Measurements from ENCODE around the gene CDA.

CDA gene

DNA sequence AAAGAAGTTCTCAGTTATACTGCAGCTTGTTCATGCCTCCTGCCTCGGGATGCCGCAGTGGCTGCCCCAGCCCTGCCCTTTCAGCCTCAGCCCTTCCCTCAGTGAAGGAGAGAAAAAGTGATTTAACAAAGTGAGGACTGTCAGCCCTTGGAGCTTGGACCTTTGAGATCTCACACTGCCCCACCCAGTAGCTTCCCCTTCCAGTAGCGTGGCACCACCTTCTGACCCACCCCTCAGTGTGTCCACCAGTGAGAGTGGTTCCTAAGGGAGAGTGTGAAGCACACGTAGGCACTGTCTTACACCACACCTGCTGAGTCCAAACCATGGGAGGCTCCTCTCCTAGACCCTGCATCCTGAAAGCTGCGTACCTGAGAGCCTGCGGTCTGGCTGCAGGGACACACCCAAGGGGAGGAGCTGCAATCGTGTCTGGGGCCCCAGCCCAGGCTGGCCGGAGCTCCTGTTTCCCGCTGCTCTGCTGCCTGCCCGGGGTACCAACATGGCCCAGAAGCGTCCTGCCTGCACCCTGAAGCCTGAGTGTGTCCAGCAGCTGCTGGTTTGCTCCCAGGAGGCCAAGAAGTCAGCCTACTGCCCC is at the start of gene CDA:
CDA (plus strand) TSS at position 464 of the 592 bp plus-strand sequence; CDS start at position 497, 33 bp downstream.
- DNase-seq = no peak

DNA sequence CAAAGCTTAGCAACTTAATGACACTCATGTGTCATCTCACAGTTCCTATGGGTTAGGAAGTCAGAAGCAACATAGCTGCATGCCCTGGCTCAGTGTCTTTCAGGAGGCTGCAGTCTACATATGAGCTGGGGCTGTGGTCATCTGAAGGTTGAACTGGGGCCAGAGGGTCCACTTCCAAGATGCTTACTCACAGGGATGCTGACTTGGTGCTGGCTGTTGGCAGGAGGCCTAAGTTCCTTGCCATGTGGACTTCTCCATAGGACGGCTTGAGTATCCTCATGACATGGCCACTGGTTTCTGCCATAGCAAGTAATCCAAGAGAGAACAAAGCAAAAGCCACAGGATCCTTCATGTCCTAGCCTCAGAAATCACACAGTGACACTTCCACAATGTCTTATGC is 48.6 kb upstream of the CDA start:
- no peak for DNase-seq

DNA sequence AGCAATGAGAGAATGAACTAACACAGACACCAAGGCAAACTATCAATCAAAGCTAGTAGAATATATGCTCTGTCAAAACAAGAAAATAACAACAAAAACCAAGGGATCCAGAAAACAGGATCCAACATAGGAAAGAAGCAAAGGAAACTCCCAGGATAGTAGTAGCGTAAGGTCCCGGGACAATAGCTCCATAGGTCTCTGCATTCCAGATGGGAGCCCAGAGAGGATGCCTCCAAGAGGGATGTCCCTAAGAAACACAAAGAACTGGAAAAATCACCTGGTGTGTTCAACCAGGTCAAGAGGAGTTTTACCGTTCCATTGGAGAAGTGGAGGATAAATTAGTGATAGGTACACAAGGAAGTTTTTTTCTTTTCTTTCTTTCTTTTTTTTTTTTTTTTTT is 42.3 kb upstream of the CDA start:
- no peak for DNase-seq

DNA sequence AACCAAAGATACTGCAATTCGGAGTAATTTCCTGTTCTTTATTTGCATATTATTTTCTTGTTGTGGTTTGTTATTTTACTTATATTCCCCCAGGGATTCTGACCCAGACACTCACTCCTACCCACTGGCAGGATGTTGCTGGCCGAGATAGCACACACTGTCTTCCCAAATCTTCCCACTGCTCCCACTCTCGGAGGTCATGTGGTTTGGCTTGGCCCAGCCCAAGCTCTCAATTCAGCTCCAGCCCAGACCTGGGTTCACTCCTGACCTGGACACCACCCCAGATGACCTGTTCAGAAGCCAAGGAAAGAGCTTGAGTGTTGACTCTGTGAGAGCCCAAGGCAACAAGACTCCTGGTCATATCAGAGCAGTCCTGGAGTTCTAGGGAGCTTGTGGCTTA is 37.7 kb upstream of the CDA start:
- DNase-seq = no peak

DNA sequence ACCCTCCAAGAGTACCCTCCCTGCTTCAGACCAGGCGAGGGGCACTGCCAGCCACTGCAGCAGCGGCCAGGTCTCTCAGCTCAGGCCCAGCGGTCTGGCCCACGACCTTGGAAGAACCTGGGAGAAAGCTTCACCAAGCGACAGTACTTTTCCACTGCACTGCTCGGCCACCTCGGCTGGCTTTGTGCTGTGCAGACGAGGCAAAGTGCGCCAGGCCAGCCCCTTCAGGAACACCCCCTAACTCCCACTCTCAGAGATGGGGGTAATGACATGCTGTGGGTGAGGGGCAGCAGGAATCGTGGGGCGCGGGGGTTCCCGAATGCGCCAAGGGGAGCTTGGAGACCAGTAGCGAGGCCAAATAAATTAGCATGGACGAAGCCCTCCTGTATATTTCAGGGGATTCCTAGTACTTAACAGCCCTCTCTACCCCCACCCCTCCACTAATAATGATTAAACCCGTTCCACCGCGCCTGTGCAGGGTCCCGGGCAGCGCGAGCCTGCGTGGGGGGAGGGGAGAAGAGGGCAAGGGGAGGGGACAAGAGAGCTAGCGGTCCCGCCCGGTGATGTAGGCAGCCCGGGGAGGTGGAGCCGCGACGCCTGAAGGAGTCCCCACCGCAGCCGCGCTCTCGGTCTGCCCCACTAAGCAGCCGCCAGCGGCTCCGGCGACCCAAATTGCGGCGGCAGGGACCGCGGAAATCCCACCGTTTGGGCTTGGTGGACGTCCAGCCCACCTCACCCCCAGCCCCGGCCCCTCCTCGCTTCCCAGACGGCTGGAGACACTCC is 36.8 kb upstream of the CDA start, which contains the start of gene FAM43B:
FAM43B (plus strand) TSS at position 629 of the 783 bp plus-strand sequence. CDS start 401 bp downstream, outside the sequence.
- no peak for DNase-seq

DNA sequence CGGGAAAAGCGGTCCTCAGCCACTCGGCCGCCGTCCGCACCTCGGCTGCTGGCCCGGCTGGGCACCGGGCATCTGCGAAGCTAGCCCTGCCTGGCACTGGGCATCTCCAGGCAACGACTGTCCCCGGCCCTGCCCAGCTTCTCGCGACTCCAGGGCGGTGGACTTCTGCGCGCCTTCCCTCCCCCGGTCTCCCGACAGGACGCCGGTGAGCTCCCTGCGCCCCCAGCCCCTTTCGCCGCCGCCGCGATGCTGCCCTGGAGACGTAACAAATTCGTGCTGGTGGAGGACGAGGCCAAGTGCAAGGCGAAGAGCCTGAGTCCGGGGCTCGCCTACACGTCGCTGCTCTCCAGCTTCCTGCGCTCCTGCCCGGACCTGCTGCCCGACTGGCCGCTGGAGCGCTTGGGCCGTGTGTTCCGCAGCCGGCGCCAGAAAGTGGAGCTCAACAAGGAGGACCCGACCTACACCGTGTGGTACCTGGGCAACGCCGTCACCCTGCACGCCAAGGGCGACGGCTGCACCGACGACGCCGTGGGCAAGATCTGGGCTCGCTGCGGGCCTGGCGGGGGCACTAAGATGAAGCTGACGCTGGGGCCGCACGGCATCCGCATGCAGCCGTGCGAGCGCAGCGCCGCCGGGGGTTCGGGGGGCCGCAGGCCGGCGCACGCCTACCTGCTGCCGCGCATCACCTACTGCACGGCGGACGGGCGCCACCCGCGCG is 36.0 kb upstream of the CDA start:
- no peak for DNase-seq

DNA sequence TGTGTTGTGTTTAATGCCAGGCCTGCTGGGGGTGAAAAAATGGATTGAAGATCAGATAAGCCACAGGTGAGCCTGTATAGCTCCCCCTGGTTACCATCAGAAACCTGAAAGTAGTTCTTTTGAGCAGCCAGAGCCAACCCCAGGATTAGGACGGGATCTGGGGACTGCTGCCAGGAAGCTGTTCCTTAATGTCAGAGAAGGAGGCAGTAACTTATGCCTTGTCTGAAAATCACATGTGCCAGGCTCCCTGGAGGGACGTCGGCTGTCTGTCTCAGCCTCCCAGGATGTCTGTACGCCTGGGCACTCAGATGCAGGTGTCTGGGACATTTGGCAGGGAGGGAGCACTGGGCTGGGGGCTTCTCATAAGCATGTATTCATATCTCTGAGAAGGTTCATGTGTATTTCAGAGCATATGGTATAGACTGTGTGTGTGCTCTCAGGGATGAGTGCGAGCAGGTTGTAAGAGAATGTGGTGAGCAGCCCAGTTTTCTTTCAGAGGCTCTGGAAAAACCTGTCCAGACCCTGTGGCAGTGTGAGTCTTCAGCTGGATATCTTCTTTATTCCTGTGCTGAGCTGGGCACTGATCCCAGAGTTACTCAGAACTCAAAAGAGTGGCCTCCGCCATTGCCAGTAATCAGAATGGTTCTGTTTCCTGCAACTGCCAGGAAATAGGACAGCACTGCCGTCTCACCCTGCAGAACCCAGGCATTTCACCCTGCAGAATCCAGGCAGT is 33.7 kb upstream of the CDA start:
- DNase-seq = no peak

DNA sequence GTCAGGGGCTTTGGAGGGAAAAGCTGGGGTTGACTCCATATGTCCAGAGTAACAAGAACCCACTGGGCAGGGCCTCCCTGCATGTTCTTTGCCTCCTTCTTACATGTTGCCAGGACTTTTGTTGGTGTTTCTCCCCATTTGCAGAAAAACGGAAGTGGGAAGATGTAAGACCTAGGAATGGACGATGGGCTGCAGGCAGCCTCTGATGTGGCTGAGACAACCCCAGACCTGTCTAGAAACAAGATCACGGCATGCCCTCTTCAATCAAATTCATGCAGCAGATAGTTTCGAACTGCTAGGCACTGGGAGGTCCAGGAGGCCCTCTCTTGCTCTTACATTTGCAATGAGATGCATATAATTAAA is 33.2 kb upstream of the CDA start:
- DNase-seq = no peak

DNA sequence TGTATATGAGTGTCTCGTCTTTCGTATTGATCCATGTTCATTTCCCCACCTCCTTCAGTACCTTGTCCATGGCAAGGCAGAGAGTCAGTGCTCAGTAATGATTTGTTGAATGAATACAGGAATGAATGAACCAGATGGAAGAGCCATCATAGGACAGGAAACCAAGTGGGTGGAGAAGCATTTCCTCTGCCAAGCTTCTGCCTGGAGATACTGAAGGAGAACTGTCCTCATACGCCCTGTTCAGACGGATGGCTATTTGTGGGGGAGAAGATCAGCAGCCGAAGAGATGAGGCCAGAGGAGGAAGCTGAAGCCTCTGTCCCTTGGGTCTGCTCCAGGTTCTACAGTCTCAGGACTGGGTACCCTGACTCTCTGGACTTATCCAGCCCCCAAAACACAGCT is 30.7 kb upstream of the CDA start:
- no peak for DNase-seq

DNA sequence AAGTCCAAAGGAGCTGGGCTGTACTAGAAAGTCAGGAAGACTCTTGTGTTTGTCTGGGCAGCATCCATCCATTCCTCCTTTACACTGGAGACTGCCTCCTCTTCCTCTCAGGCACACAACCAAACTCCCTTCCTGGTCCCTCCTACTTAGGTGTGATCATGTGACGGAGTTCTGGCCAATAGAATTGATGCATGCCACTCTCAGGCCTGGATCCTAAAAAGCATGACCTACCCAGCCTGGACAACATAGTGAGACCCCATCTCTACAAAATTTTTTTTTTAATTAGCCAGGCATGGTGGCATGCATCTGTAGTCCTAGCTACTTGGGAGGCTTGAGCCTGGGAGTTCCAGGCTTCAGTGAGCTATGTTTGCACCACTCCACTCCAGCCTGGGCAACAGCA is 27.9 kb upstream of the CDA start:
- DNase-seq = no peak

DNA sequence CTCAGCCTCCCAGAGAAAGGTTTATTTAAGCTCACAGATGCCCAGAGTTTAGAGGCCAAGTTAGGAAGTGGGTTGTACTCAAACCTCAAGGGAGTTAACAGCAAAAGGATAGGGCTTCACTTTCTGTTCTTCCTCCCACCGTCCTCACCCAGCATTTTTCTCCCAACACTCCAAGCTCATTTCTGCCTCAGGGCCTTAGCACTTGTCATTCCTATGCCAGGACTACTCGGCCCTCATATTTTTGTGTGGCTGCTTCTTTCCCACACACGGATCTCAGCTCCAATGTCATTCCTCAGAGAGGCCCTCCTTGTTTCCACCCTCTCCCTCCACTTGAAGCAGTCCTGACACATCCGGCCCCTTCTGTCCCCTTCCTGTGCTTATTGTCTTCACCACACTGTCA is 23.7 kb upstream of the CDA start:
- DNase-seq = no peak

DNA sequence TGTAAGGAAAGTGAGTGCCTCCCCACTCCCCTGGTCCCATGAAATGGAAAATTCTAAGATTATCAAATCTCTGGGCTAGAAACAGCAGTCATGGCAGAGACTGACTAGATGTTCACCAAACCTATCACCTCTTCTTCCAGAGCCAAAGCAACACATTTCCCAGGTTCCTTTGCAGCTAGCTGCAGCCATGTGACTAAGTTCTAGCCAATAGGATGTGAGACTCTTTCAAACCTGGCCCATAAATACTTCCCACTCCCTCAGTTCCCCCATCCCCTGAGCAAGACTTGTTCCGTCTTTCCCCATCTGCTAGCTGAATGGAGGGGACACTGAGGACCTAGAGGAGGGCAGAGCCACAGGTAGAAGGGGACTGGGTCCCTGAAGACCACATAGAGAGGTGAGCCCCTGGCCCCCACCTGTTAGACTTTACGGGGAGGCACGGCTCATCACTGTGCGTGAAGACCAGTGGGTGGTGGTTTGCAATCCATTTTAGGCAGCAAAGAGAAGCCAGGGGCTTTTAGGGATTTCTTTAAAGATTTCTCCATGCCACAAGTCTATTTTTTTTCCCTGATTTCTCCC is 19.3 kb upstream of the CDA start:
- DNase-seq = no peak

DNA sequence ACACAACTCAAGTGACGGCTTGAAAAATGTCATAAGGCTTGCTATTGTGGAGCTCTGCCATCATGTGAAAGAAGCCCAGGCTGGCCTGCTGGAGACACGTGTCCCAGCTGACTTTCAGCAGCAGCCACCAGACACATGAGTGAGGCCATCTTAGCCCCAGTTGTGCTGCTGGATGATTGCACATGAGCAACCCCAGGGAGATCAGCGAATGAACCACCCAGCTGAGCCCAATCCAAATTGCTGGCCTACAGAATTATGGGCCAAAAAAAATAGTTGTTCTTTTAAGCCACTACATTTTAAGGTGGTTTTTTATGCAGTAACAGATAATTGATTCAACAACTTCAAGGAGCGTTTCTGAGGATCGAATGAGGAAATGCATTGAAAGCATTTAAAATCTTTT is 17.5 kb upstream of the CDA start:
- DNase-seq = no peak

DNA sequence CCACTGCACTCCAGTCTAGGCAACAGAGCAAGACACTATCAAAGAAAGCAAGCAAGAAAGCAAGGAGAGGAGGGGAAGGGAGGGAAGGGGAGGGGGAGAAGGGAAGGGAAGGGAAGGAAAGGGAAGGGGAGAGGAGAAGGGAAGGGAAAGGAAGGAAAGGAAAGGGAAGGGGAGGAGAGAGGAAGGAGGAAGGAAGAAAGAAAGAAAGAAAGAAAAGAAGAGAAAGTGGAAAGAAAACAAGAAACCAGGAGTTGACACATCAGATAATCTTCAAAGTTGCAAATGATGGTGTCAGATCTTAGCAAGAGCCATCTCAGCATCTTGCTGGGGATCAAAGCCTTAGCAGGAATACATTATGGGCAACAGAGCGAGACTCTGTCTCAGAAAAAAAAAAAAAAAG is 14.9 kb upstream of the CDA start:
- DNase-seq = no peak

DNA sequence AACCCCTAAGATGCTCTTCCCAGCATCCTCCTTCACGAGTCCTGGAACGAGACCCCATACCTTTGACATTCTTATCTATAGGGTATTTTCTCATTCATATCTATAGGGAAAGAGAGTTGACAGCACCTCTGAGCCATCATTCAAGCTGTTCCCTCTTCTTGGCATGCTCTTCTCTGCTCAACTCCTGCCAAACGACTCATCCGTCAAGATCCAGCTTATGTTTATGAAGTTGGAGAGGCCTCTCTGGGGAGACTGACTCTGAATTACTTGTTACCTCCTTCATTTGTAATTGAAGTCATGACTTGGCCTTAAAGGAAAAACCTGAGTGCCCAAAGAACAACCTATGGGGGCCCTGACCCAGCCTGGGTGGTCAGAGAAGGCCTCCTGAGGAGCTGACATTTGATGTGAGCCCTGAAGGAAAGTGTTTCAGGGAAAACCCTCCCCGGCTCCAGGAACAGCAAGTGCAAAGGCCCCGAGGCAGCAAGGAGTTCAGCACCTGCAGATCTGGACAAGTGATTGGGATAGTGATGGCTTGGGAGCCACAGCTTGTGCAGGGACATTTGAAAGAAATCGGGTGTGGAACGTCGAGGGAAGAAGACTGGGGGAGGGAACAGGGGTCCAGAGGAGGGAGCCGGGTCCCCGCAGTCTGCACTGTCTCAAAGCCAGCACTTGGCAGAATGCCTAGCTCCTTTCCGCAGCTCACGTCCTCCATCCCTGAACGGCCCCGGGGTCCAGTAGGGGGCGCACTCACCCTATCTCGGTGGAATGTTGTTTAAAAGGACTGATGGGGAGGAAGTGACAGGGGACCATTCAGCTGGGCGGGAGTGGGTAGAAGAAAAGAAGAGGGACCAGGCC is 14.0 kb upstream of the CDA start:
- DNase-seq = peak; percentile 26 to 59

DNA sequence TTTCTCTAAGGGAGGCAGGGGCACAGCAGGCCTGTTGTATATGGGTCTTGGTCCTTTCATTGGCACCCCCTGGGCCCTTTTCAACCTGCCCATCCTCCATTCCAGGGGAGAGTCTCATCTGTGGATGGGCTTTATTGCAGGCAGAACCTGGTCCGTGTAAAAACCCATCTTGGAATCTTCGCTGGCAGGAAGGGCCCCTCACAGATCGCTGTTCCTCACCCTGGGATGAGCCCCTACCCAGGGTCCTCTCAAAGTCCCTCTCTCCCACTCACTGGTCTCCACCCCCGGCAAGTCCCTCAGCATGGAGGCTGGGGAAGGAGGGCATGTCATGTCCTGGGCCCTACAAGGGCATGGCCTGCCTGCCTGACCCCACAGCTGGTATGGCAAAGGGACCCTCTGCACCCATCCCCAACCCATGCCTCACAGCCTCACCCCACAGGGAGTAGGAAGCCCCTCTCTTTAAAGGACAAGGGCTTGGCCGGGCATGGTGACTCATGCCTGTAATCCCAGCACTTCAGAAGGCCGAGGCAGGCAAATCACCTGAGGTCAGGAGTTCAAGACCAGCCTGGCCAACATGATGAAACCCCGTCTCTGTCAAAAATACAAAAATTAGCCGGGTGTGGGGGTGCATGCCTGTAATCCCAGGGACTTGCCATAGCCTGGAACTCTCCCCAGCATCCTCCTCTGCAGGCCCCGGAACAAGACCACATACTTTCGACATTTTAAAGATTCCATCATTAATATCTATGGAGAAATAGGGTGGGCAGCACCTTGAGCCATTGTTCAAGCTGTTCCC is 13.2 kb upstream of the CDA start:
- no peak for DNase-seq

DNA sequence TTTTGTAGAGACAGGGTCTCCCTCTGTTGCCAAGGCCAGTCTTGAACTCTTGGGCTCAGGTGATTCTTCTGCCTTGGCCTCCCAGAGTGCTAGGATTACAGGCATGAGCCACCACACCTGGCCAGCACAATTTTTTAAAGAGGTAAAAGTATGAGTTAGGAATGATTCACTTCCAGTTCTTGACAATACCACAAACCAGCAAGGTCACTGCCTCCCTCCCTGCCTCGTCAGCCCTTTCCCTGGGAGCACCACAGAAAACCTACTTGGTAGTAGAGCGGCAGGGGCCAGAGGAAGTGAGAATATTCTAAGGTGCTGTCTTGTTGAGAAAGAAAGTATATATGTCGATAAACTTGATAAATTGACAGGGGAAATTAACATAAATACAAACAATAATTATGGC is 10.8 kb upstream of the CDA start:
- DNase-seq = no peak

DNA sequence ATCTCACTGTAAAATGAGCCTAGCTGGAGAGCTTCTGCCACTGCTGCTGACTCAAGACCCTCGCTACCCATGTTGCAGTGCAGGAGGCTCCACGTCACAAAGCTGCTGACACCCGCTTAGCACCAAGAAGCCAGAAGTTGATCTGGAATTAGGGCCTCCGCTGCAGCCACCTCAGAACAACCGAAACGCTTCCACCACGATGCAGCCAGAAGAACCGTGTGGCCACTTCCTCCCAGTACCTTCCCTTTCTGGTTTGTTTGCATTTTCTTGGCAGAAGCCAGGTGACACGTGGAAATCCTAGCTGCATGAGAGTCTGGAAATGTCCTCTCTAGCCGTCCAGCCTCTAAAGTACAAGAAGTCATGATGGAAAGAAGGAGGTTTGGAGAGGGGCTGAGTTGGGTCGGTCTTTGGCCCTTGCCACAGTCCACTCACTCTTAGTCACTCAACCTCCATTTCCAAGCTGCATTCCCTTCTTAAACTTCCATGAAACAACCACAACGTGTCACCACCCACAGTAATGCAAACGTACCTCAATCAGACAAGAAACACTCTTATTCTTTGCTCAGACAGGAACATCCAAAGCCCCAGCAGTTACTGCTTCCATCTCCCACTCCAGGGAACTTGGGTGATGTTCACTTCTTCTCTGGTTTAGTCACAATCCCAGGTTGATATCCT is 10.0 kb upstream of the CDA start:
- DNase-seq = no peak

DNA sequence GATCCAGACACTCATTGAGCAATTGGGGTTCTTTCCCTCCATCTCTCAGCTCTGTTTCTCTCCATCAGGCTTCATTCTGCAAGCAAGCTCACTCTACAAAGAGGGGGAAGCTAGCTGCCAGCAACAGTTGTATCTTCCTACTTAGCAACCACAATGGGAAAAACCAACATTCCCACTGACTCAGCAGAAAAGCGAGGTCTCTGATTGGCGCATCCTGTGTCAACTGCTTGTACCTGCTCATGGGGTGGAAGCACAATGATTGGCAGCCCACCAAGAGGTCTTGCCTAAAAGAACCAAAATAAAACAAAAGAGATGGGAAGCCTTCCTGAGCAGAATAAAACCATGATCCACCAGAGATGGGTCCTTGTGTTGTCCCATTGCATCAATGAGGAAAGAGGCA is 4.0 kb upstream of the CDA start:
- no peak for DNase-seq

DNA sequence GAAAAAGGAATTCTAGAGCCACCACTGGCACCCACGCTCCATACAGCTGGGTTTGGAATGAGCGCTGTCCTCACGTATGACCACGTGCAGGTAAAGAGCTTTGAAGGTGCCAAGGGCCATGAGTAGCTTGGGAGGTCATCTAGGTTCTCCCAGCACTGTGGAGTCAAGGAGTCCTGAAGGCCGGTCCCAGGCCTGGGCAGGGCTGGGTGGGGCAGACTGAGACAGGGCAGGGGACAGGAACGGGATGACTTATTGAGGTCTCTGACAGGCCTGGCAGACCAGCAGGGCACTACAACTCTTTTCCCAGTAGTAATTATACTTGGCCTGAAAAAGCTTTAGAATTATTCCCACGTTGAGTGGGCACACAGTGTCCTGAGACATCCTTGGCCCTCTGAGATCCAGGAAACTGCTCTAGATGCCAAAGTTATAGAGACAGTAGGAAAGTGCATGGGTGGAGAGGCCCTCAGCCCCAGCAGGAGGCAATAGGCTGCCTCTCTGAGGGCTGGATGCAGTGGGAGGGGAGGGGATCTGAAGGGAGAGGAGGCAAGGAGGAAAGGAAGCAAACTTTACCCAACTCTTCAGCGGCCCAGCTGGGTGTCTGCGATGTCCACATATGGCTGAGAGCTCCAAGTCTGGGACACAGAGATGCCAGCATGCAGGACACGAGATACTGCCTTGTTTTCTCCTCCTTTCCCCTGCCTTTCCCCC is 1.8 kb upstream of the CDA start:
- DNase-seq = no peak
